RCC 7860 (cell line): Measurements from ENCODE around the gene DMXL1.
A peak's percentile ranks its signal among the peaks of the same experiment; 100 is the strongest.

Source experiments
- DNase-seq: peaks from one replicate; pipeline ENCODE4 v3.0.0-alpha.2; 2015; ENCODE audit warnings: low spot score
- FAIRE-seq: peaks from 2 replicates; lab custom pipeline; 2012; peaks lifted over from hg19 to GRCh38; lab: Jason Lieb, UNC

The DMXL1 gene

DNA sequence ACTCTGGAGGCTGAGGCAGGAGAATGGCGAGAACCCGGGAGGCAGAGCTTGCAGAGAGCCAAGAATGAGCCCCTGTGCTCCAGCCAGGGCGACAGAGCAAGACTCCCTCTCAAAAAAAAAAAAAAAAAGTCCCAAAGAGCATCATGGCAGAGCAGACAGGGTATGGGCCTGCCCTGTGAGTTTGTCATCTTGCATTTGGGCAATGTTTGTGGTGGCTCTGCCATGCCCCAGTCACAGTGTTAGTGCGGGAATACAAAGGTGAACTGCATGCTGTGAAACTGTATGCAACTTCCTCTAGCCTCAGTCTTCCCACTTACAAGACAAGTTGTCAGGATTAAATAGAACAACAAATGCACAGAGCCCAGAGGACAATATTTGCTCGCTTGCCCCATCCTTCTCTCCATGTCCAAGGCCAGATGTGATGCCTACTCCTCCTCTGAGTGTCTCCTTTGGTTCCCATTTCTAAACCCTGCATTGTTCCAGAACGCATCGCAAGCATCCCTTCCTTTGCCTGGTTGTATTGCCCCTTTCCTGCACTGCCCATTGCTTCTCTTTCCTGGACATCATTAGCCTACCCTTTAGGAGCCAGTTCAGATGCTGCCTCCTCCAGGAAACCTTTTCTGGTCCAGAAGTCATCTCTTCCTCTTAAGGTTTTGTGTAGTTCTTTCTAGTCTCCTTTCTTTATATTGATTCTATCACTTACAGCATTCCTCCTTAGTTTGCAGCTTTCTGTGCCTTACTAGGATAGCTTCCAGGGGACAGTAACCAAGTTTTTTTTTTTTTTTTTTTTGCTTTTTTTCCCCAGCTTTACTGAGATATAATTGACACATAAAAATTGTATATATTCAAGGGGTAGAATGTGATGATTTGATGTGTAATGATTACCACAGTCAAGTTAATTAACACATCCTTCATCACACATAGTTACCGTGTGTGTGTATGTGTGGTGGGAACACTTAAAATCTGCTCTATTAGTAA, 215.9 kb downstream of the DMXL1 start:
- DNase-seq (no peak), FAIRE-seq (no peak)

DNA sequence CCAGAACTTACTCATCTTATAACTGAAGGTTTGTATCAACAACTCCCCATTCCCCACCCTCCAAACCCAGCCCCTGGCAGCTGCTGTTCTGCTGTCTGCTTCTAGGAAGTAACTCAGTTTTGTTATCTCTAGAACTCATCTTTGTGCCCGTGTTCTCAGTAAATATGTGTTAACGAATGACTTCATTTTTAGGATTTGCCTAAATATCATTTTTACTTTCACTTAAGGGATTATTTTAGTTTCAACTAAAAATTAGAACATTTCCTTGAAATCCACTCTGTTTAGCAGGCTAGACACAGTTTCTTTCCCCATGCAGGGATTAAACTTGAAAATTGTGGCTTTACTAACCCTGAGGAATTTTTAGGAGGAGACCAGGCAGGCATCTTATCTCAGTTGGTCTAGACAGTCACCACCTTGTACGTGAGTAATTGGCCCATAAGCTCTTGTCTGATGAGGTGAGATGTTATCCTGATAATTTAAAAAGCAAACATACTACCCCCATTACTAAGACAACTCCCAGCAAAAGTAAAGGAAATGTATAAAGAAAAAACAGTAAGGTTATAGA, 216.7 kb downstream of the DMXL1 start:
- peak; percentile 89 for DNase-seq
- FAIRE-seq: peak; percentile 93

DNA sequence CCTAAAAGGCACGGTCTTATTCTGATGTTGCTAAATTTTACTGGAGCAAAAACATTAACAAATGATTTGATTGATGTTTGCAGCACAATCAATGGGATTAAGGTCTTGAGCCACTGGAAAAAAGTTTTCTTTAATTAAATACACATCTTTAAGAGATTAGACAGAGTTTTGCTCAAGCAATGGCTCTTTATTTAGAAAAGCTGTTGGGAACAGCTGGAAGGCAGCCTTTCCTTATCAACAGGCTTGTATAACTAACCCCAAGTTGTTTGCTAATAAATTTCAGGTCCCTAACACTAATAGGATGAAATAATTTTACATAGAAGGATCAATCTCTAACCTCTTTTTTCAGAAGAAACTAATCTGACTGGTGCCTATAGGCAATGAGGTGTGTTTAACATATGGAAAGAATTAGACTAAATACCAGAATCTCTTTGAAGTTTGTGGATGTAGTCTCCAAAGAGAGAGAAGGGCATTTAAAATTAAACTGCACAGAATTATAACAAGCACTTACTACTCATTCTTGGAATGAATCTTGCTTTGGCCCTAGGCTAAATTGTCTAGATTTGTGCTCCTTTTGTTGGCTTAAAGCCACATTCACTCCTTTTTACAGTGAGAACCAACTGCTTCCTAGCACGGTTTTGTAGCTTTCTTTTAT, 217.6 kb downstream of the DMXL1 start:
- FAIRE-seq (no peak), DNase-seq (no peak)

DNA sequence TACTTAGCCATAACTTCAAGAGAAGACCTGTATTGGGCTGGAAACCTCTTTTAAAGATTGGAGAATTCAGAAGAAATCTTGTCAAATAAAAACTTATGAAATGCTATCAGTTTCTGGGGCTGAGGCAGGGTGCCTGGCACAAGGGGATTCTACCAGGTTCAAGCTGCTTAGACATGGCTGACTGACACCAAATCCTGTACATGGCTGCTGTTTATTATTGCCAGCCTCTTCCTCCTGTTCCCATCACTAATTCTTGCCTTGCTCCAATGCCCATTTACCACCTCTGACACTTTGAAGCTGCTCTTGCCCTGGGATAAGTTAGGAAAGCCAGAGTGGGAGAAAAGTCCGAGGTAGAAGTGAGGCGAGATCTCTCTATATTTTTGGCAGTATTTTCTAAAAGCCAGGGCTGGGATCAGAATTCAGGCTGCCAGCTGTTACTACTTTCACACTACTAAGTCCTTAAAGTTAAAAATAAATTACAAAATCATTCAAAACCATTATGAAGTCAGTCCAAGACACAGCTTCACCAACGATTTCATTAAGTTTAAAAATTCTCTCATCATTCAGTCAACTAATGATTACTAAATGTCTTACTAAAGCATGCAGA, 218.7 kb downstream of the DMXL1 start:
- FAIRE-seq (no peak), DNase-seq (no peak)

DNA sequence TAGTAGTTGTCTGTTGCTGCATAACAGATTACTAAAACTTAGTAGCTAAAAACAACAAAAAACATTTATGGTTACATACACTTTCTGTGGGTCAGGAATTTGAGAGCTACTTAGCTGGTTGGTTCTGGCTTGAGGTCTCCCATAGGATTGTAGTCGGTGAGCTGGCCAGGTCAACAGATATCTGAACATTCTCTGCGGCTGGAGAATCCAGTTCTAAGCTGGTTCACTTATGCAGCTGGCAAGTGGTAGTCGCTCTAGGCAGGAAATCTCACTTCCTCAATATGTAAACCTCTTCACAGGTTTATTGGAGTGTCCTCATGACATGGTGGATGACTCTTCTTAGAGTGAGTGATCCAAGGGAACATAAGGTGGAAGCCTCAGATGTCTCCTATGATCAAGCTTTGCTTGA, 219.3 kb downstream of the DMXL1 start:
- DNase-seq: peak; percentile 42
- no peak for FAIRE-seq

DNA sequence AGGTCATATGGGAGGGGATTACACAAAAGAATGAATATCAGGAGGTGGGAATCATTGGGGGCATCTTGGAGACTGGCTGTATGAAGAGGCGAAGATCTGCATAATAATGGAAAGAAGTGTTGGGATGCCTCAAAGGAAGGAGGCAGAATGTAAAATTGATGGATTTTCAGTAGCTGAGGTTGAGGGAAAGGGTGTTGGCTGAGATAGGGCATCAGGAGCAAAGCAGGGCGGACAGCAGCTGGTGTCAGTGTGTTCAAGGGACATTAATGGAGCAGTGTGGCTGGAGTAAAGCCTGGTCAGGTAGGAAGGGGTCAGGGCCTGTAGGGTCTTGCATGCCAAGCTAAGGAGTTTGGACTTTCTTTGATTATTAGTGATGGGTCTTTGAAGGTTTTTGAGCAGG, 219.7 kb downstream of the DMXL1 start:
- FAIRE-seq: no peak
- no peak for DNase-seq

DNA sequence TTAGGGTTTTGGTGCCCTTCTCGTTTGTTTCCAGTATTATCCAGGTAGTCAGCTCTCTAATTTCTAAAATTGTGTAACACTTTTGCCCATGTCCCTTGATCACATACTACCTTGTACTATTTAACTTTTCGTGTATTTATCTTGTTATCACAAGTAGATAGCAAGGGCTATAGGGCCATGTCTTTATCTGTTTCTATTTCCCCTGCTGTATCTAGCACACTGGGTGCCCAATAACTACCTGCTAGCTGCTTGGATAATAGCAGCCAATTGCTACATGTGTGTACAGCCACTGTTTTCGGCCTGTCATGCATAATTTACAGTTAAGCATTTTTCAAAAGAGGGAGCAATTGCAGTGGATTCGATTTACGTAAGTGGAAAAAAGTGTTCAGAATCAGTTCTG, 220.2 kb downstream of the DMXL1 start:
- DNase-seq: no peak
- no peak for FAIRE-seq

DNA sequence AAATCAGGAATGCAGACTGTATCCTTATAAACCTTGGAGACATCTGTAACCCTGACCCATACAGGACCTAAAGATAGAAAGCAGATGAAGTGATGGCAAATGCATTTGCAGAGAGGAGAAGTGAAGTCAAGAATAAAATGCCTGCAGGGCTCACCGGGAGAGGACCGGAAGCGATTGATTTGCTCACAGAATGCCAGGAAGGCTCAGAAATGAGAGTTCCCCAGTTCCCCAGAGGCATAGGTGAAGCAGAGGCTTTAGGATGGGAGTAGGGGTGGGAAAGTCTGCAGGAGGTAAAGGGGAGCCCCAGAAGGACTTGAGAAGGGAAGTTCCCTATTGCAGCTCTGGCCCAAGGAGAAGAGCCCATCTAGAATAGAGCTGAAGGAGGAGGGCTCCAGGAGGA, 221.0 kb downstream of the DMXL1 start:
- DNase-seq (no peak), FAIRE-seq (no peak)

DNA sequence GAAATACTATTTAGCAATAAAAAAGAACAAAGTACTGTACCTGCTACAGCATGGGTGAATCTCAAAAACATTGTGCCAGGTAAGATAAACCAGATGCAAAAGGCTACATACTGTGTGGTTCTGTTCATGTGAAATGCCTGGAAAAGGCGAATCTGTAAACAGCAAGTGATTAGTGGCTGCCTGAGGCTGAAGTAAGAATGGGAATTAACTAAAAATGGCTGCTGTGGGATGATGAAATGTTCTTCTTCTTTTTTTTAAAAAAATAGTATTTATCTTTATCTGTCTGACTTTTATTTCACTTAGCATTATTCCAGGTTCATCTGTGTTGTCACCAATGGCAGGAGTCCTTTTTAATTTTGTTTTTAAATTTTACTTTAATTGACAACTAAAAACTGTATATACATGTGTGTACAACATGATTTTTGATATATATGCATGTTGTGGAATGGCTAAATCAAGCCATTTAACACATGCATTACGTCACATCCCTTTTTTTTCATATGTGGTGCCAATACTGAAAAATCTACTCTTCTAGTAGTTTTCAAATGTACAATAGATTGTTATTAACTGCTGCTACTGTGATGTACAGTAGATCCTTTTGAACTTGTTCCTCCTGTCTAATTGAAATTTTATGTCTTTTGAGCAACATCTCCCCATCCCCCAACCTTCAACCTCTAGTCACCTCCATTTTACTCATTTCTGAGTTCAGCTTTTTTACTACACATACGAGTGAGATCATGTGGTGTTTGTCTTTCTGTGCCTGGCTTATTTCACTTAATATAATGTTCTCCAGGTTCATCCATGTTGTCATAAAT, 222.0 kb downstream of the DMXL1 start:
- no peak for DNase-seq
- FAIRE-seq: no peak

DNA sequence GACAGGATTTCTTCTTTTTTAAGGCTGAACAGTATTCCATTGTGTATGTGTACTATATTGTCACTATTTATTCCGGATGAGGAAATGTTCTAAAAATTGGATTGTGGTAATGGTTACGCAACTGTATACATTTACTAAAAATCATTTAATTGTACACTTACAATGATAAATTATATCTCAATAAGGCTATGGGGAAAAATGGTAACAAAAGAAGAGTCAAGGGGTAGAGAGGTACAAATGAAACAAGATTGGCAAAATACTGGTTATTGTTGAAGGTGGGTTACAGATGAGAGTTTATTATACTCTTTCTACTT, 222.6 kb downstream of the DMXL1 start:
- DNase-seq (no peak), FAIRE-seq (no peak)
